Measurements from ENCODE around the gene ANKZF1. TPM values are rescaled to one million over a fixed set of nuclear protein-coding genes. Genes with fewer than 3 reads are reported as not detected.

ANKZF1 gene
- polyA plus RNA-seq, 3 donors: 38.4 to 44.8 (median 38.8) TPM

GRCh38 chr2:219279151-219279915 is 49.7 kb downstream of the ANKZF1 start, which contains the start of gene DNAJB2:
DNAJB2 (plus strand) TSS chr2:219279366; CDS start chr2:219279834, 468 bp downstream.
- peak; percentile 87 to 95 (median 92) for DNase-seq (ENCODE audit: low read depth in 3 of 3, low spot score in 2 of 3)

GRCh38 chr2:219279916-219280516 is 50.4 kb downstream of the ANKZF1 start:
- no peak for DNase-seq (ENCODE audit: low read depth in 3 of 3, low spot score in 2 of 3)

- DNase-seq (ENCODE audit: low read depth in 3 of 3, low spot score in 2 of 3): no peak
Measured at GRCh38 chr2:219280651-219281050, 51.0 kb downstream of the ANKZF1 start.

- no peak for DNase-seq (ENCODE audit: low read depth in 3 of 3, low spot score in 2 of 3)
Measured at GRCh38 chr2:219281588-219281987, 52.0 kb downstream of the ANKZF1 start.

- no peak for DNase-seq (ENCODE audit: low read depth in 3 of 3, low spot score in 2 of 3)
Measured at GRCh38 chr2:219282375-219282774, 52.8 kb downstream of the ANKZF1 start.

- no peak for DNase-seq (ENCODE audit: low read depth in 3 of 3, low spot score in 2 of 3)
Measured at GRCh38 chr2:219282943-219283581, 53.5 kb downstream of the ANKZF1 start.

- no peak for DNase-seq (ENCODE audit: low read depth in 3 of 3, low spot score in 2 of 3)
Measured at GRCh38 chr2:219284501-219285372, 55.1 kb downstream of the ANKZF1 start.

- DNase-seq (ENCODE audit: low read depth in 3 of 3, low spot score in 2 of 3): no peak
Measured at GRCh38 chr2:219285373-219285735, 55.7 kb downstream of the ANKZF1 start.

GRCh38 chr2:219285894-219286425 is 56.4 kb downstream of the ANKZF1 start:
- no peak for DNase-seq (ENCODE audit: low read depth in 3 of 3, low spot score in 2 of 3)

Other genes with a start within 250 kb of the ANKZF1 start
- gene FEV, start 244.6 kb upstream of the ANKZF1 start, polyA plus RNA-seq (ENCODE audit: insufficient read length in 3 of 3): under 1 TPM in 2 of 3 donors, not detected in 1; 0.07 to 0.10 TPM
- gene CRYBA2, start 236.4 kb upstream of the ANKZF1 start, polyA plus RNA-seq (ENCODE audit: insufficient read length in 3 of 3): not detected
- under 1 TPM; 0.24 to 0.40 (median 0.34) TPM for gene CFAP65, start 188.3 kb upstream of the ANKZF1 start, polyA plus RNA-seq (ENCODE audit: insufficient read length in 3 of 3)
- gene IHH, start 168.9 kb upstream of the ANKZF1 start, polyA plus RNA-seq (ENCODE audit: insufficient read length in 3 of 3): 1 to 10 TPM; 1.2 to 1.8 (median 1.6) TPM
- gene NHEJ1, start 69.0 kb upstream of the ANKZF1 start, polyA plus RNA-seq (ENCODE audit: insufficient read length in 3 of 3): 10 to 100 TPM; 19.5 to 22.6 (median 20.4) TPM
- gene SLC23A3, start 59.8 kb upstream of the ANKZF1 start, polyA plus RNA-seq (ENCODE audit: insufficient read length in 3 of 3): 10 to 100 TPM; 14.0 to 21.4 (median 17.8) TPM
- 10 to 100 TPM; 61.4 to 69.5 (median 61.5) TPM for gene CNPPD1, start 52.9 kb upstream of the ANKZF1 start, polyA plus RNA-seq (ENCODE audit: insufficient read length in 3 of 3)
- 100 to 1,000 TPM; 108 to 127 (median 108) TPM for gene RETREG2, start 51.5 kb upstream of the ANKZF1 start, polyA plus RNA-seq (ENCODE audit: insufficient read length in 3 of 3)
- 10 to 100 TPM; 33.7 to 38.5 (median 38.3) TPM for gene ZFAND2B, start 23.0 kb upstream of the ANKZF1 start, polyA plus RNA-seq (ENCODE audit: insufficient read length in 3 of 3)
- gene ABCB6, start 10.8 kb upstream of the ANKZF1 start, polyA plus RNA-seq (ENCODE audit: insufficient read length in 3 of 3): 10 to 100 TPM; 34.7 to 37.5 (median 36.8) TPM
- 10 to 100 TPM; 43.8 to 51.1 (median 46.8) TPM for gene ATG9A, start 170 bp upstream of the ANKZF1 start, polyA plus RNA-seq (ENCODE audit: insufficient read length in 3 of 3)
- gene GLB1L, start 15.6 kb downstream of the ANKZF1 start, polyA plus RNA-seq (ENCODE audit: insufficient read length in 3 of 3): 10 to 100 TPM; 21.8 to 26.4 (median 25.1) TPM
- gene STK16, start 15.7 kb downstream of the ANKZF1 start, polyA plus RNA-seq (ENCODE audit: insufficient read length in 3 of 3): 10 to 100 TPM; 36.9 to 44.4 (median 41.8) TPM
- gene TUBA4B, start 23.4 kb downstream of the ANKZF1 start, polyA plus RNA-seq (ENCODE audit: insufficient read length in 3 of 3): 1 to 10 TPM in 2 of 3 donors, under 1 TPM in 1; 0.49 to 1.4 (median 1.3) TPM
- 10 to 100 TPM; 32.6 to 45.4 (median 35.7) TPM for gene TUBA4A, start 24.1 kb downstream of the ANKZF1 start, polyA plus RNA-seq (ENCODE audit: insufficient read length in 3 of 3)
- gene DNAJB2, start 49.6 kb downstream of the ANKZF1 start, polyA plus RNA-seq (ENCODE audit: insufficient read length in 3 of 3): 10 to 100 TPM; 64.2 to 74.9 (median 69.1) TPM
- under 1 TPM in 1 of 3 donors, not detected in 2; 0.08 TPM for gene PTPRN, start 79.6 kb downstream of the ANKZF1 start, polyA plus RNA-seq (ENCODE audit: insufficient read length in 3 of 3)
- not detected for gene RESP18, start 102.9 kb downstream of the ANKZF1 start, polyA plus RNA-seq (ENCODE audit: insufficient read length in 3 of 3)
- 10 to 100 TPM; 48.3 to 54.7 (median 51.2) TPM for gene DNPEP, start 158.1 kb downstream of the ANKZF1 start, polyA plus RNA-seq (ENCODE audit: insufficient read length in 3 of 3)
- 10 to 100 TPM in 1 of 3 donors, 1 to 10 TPM in 2; 5.5 to 10.1 (median 7.4) TPM for gene DES, start 188.6 kb downstream of the ANKZF1 start, polyA plus RNA-seq (ENCODE audit: insufficient read length in 3 of 3)
- gene SPEG, start 205.0 kb downstream of the ANKZF1 start, polyA plus RNA-seq (ENCODE audit: insufficient read length in 3 of 3): 10 to 100 TPM in 1 of 3 donors, 1 to 10 TPM in 2; 9.2 to 11.2 (median 9.4) TPM